Gastroesophageal sphincter (tissue), 3 donors: Measurements from ENCODE around the gene DCAF5.

Source experiments
- EP300 ChIP-seq: sonication (generic); formaldehyde crosslinking; IDR thresholded peaks from one replicate; pipeline ENCODE4 v1.6.1; 2017; ENCODE audit warnings: antibody characterized with exemption, mild to moderate bottlenecking
- POLR2A ChIP-seq, 2 donors: fragments of 450-650 bp; IDR thresholded peaks; one replicate each; pipeline ENCODE4 v1.6.1; 2017; ENCODE audit warnings: antibody characterized with exemption in 2 of 2, mild to moderate bottlenecking in 2 of 2, moderate library complexity in 1 of 2
- POLR2AphosphoS5 ChIP-seq: sonication (generic); formaldehyde crosslinking; IDR thresholded peaks from one replicate; pipeline ENCODE4 v1.6.1; 2017; ENCODE audit warnings: antibody characterized with exemption
- TF ChIP-seq, protein P1 (sequence below), 4 experiments: fragments of 200-600 bp in 2 of 4; fragments of 450-650 bp in 2 of 4; sonication (generic) in 1 of 4; IDR thresholded peaks; one replicate each; pipeline ENCODE4 v1.5.1; 2017 to 2019; ENCODE audit warnings: antibody characterized with exemption in 4 of 4, mild to moderate bottlenecking in 2 of 4, moderate library complexity in 2 of 4

GRCh38 chr14:69043596-69044260, 109.2 kb downstream of the DCAF5 start:
- TF ChIP-seq, protein P1, sequence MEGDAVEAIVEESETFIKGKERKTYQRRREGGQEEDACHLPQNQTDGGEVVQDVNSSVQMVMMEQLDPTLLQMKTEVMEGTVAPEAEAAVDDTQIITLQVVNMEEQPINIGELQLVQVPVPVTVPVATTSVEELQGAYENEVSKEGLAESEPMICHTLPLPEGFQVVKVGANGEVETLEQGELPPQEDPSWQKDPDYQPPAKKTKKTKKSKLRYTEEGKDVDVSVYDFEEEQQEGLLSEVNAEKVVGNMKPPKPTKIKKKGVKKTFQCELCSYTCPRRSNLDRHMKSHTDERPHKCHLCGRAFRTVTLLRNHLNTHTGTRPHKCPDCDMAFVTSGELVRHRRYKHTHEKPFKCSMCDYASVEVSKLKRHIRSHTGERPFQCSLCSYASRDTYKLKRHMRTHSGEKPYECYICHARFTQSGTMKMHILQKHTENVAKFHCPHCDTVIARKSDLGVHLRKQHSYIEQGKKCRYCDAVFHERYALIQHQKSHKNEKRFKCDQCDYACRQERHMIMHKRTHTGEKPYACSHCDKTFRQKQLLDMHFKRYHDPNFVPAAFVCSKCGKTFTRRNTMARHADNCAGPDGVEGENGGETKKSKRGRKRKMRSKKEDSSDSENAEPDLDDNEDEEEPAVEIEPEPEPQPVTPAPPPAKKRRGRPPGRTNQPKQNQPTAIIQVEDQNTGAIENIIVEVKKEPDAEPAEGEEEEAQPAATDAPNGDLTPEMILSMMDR (IDR thresholded peaks at IDR 0.05): no peak
- TF ChIP-seq POLR2A (IDR thresholded peaks at IDR 0.05): no peak
- TF ChIP-seq POLR2AphosphoS5: peak; percentile 82
- TF ChIP-seq EP300: no peak
